ENCODE data around the gene IL9R. TPM values are rescaled to one million over a fixed set of nuclear protein-coding genes. Genes with fewer than 3 reads are reported as not detected.
"Not testable (repeated sequence)": the region's sequence is repeated elsewhere in the genome, so short reads cannot be mapped to it uniquely, and the experiment has no call there.

The IL9R gene
- total and polyA plus RNA-seq, 2 donors from 2014 or later, result 0.88 TPM; not detected in 1

- H3K9ac ChIP-seq (ENCODE audit: low read length in 3 of 3), result no peak overlapping the region
- no peak for FAIRE-seq
- no peak for DNase-seq
- H3K27me3 ChIP-seq (ENCODE audit: control insufficient read depth, insufficient read depth, low read length), result no peaks in the 10 kb centered on the region
- H3K36me3 ChIP-seq (ENCODE audit: control insufficient read depth in 2 of 3, insufficient read depth in 3 of 3, low read length in 3 of 3), result no peaks in the 10 kb centered on the region
- no peak overlapping the region for H3K27ac ChIP-seq (ENCODE audit: low read depth in 2 of 2, low read length in 2 of 2)
- no peak overlapping the region for H3K4me3 ChIP-seq (ENCODE audit: low read length in 3 of 3)
- H3K9me3 ChIP-seq (ENCODE audit: control insufficient read depth in 2 of 3, insufficient read depth in 1 of 3, low read length in 3 of 3), result peaks cover 0 to 4% (median 0%) of the 10 kb centered on the region in 3 donors
- no peaks in the 10 kb centered on the region for H3K4me1 ChIP-seq (ENCODE audit: control insufficient read depth in 2 of 3, insufficient read depth in 2 of 3, low read depth in 1 of 3, low read length in 3 of 3)
- intact Hi-C loops (cut with DNase I), result no loop called here
- TF ChIP-seq CTCF (IDR thresholded peaks at IDR 0.05; ENCODE audit: borderline replicate concordance, extremely low read depth, insufficient read depth), result no peak
Observed at GRCh38 chrX:155967653-155968325, 29.7 kb upstream of the IL9R start.

- TF ChIP-seq CTCF (IDR thresholded peaks at IDR 0.05; ENCODE audit: borderline replicate concordance, extremely low read depth, insufficient read depth), result no peak
- Histone ChIP-seq H3K27me3 (ENCODE audit: control insufficient read depth, insufficient read depth, low read length) (no peaks in the 10 kb centered on the region), H3K27ac (ENCODE audit: low read depth in 2 of 2, low read length in 2 of 2) (no peak overlapping the region), H3K36me3 (ENCODE audit: control insufficient read depth in 2 of 3, insufficient read depth in 3 of 3, low read length in 3 of 3) (no peaks in the 10 kb centered on the region), H3K4me1 (ENCODE audit: control insufficient read depth in 2 of 3, insufficient read depth in 2 of 3, low read depth in 1 of 3, low read length in 3 of 3) (no peaks in the 10 kb centered on the region), H3K9ac (ENCODE audit: low read length in 3 of 3) (no peak overlapping the region), H3K9me3 (ENCODE audit: control insufficient read depth in 2 of 3, insufficient read depth in 1 of 3, low read length in 3 of 3) (peaks cover 0 to 3% (median 0%) of the 10 kb centered on the region in 3 donors), H3K4me3 (ENCODE audit: low read length in 3 of 3) (no peak overlapping the region)
- no peak for FAIRE-seq
- intact Hi-C loops (cut with DNase I), result no loop called here
- DNase-seq, result no peak
Observed at GRCh38 chrX:155968326-155968661, 29.2 kb upstream of the IL9R start.

- FAIRE-seq (no peak), DNase-seq (no peak)
- no peak overlapping the region for H3K27ac ChIP-seq (ENCODE audit: low read depth in 2 of 2, low read length in 2 of 2)
- intact Hi-C loops (cut with DNase I), result no loop called here
- no peak overlapping the region for H3K9ac ChIP-seq (ENCODE audit: low read length in 3 of 3)
- H3K9me3 ChIP-seq (ENCODE audit: control insufficient read depth in 2 of 3, insufficient read depth in 1 of 3, low read length in 3 of 3), result no peaks in the 10 kb centered on the region
- H3K36me3 ChIP-seq (ENCODE audit: control insufficient read depth in 2 of 3, insufficient read depth in 3 of 3, low read length in 3 of 3), result no peaks in the 10 kb centered on the region
- H3K27me3 ChIP-seq (ENCODE audit: control insufficient read depth, insufficient read depth, low read length), result no peaks in the 10 kb centered on the region
- TF ChIP-seq CTCF (IDR thresholded peaks at IDR 0.05; ENCODE audit: borderline replicate concordance, extremely low read depth, insufficient read depth), result no peak
- H3K4me3 ChIP-seq (ENCODE audit: low read length in 3 of 3), result no peak overlapping the region
- no peaks in the 10 kb centered on the region for H3K4me1 ChIP-seq (ENCODE audit: control insufficient read depth in 2 of 3, insufficient read depth in 2 of 3, low read depth in 1 of 3, low read length in 3 of 3)
Observed at GRCh38 chrX:155968791-155969190, 28.7 kb upstream of the IL9R start.

GRCh38 chrX:155971658-155972057, 25.8 kb upstream of the IL9R start:
- H3K9ac ChIP-seq (ENCODE audit: low read length in 3 of 3); intact Hi-C loops (cut with DNase I); H3K9me3 ChIP-seq (ENCODE audit: control insufficient read depth in 2 of 3, insufficient read depth in 1 of 3, low read length in 3 of 3); H3K4me1 ChIP-seq (ENCODE audit: control insufficient read depth in 2 of 3, insufficient read depth in 2 of 3, low read depth in 1 of 3, low read length in 3 of 3); H3K4me3 ChIP-seq (ENCODE audit: low read length in 3 of 3); DNase-seq; H3K36me3 ChIP-seq (ENCODE audit: control insufficient read depth in 2 of 3, insufficient read depth in 3 of 3, low read length in 3 of 3); H3K27me3 ChIP-seq (ENCODE audit: control insufficient read depth, insufficient read depth, low read length); FAIRE-seq; H3K27ac ChIP-seq (ENCODE audit: low read depth in 2 of 2, low read length in 2 of 2): not testable (repeated sequence)

- H3K4me1 ChIP-seq (ENCODE audit: control insufficient read depth in 2 of 3, insufficient read depth in 2 of 3, low read depth in 1 of 3, low read length in 3 of 3); H3K9ac ChIP-seq (ENCODE audit: low read length in 3 of 3); H3K4me3 ChIP-seq (ENCODE audit: low read length in 3 of 3); DNase-seq; H3K27ac ChIP-seq (ENCODE audit: low read depth in 2 of 2, low read length in 2 of 2); intact Hi-C loops (cut with DNase I); H3K9me3 ChIP-seq (ENCODE audit: control insufficient read depth in 2 of 3, insufficient read depth in 1 of 3, low read length in 3 of 3); FAIRE-seq; H3K36me3 ChIP-seq (ENCODE audit: control insufficient read depth in 2 of 3, insufficient read depth in 3 of 3, low read length in 3 of 3); H3K27me3 ChIP-seq (ENCODE audit: control insufficient read depth, insufficient read depth, low read length): not testable (repeated sequence)
Observed at GRCh38 chrX:155972241-155972640, 25.3 kb upstream of the IL9R start.

Data from kidney (tissue), 14 donors.